GM23248 (cell line): Measurements from ENCODE around the gene ARMC3.

Experiments
- EZH2 ChIP-seq: fragments of 200-600 bp; sonication (generic); IDR thresholded peaks from 2 replicates; pipeline ENCODE4 v1.6.1; 2018; ENCODE audit warnings: antibody characterized with exemption, mild to moderate bottlenecking; ENCODE audit not compliant: insufficient read depth, poor library complexity, severe bottlenecking
- EZH2phosphoT487 ChIP-seq: fragments of 200-600 bp; sonication (generic); IDR thresholded peaks from 2 replicates; pipeline ENCODE4 v1.6.1; 2018; ENCODE audit warnings: antibody characterized with exemption, moderate library complexity, mild to moderate bottlenecking, low read depth; ENCODE audit not compliant: insufficient read depth

- no peak for TF ChIP-seq EZH2
- no peak for TF ChIP-seq EZH2phosphoT487
Observed at GRCh38 chr10:22911067-22911466, 16.8 kb upstream of the ARMC3 start.
